Endothelial cell of umbilical vein (primary cell): Measurements from ENCODE around the gene DHFR.

Experiments used
- EZH2 ChIP-seq: IDR thresholded peaks from 2 replicates; pipeline ENCODE4 v1.6.1; 2012; ENCODE audit warnings: borderline replicate concordance, low read depth, mild to moderate bottlenecking, moderate library complexity, low read length, inconsistent platforms; ENCODE audit not compliant: severe bottlenecking
- MAX ChIP-seq: IDR thresholded peaks from 2 replicates; pipeline ENCODE4 v1.6.1; 2011; ENCODE audit not compliant: insufficient read depth, insufficient read length
- POLR2A ChIP-seq: IDR thresholded peaks from 2 replicates; pipeline ENCODE4 v1.6.1; 2012; ENCODE audit warnings: low read depth, mild to moderate bottlenecking, control low read depth, low read length
- POLR2AphosphoS5 ChIP-seq: IDR thresholded peaks from 2 replicates; pipeline ENCODE4 v1.6.1; 2012; ENCODE audit warnings: low read depth, mild to moderate bottlenecking, control low read depth, low read length, moderate library complexity; ENCODE audit not compliant: insufficient read depth
- TF ChIP-seq, protein P1 (sequence below), 2 donors: IDR thresholded peaks; 1 replicate in 1 of 2; 2 replicates in 1 of 2; pipeline ENCODE4 v1.5.1; 2011; ENCODE audit warnings: low read length in 2 of 2, mild to moderate bottlenecking in 2 of 2, moderate library complexity in 2 of 2, control low read depth in 1 of 2, inconsistent platforms in 1 of 2, low read depth in 1 of 2; ENCODE audit not compliant: insufficient read depth in 1 of 2; ENCODE audit errors: extremely low read depth in 1 of 2

DNA sequence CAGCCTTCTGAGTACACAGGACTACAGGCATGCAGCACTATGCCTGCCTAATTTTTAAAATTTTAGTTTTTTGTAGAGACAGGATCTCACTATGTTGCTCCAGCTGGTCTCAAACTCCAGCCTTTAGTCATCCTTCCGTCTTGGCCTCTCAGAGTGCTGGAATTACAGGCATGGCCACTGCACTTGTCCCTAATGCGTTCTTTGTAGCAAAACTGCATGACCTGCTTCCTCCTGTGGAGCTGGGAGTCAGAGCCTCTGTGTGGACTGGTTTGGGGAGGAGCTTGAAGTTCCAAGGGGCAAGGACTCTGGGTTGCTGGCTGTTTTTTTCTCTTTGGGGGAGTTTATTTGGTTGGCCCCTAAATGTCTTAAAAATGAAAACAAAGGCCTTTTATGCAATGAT, 62.0 kb downstream of the DHFR start:
- TF ChIP-seq EZH2, result no peak
- no peak for TF ChIP-seq MAX
- no peak for TF ChIP-seq POLR2A
- no peak for TF ChIP-seq POLR2AphosphoS5
- TF ChIP-seq, protein P1, sequence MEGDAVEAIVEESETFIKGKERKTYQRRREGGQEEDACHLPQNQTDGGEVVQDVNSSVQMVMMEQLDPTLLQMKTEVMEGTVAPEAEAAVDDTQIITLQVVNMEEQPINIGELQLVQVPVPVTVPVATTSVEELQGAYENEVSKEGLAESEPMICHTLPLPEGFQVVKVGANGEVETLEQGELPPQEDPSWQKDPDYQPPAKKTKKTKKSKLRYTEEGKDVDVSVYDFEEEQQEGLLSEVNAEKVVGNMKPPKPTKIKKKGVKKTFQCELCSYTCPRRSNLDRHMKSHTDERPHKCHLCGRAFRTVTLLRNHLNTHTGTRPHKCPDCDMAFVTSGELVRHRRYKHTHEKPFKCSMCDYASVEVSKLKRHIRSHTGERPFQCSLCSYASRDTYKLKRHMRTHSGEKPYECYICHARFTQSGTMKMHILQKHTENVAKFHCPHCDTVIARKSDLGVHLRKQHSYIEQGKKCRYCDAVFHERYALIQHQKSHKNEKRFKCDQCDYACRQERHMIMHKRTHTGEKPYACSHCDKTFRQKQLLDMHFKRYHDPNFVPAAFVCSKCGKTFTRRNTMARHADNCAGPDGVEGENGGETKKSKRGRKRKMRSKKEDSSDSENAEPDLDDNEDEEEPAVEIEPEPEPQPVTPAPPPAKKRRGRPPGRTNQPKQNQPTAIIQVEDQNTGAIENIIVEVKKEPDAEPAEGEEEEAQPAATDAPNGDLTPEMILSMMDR (IDR thresholded peaks at IDR 0.05; ENCODE audit: extremely low read depth in 1 of 2, insufficient read depth in 1 of 2, low read depth in 1 of 2, low read length in 2 of 2), result no peak
